ENCODE measurements around the gene TAB3.

GRCh38 chrX:30865612-30866011, 23.4 kb downstream of the TAB3 start:
- TF ChIP-seq CTCF (IDR thresholded peaks at IDR 0.05), result no peak
- TF ChIP-seq POLR2AphosphoS5 (IDR thresholded peaks at IDR 0.05), result no peak
